SK-N-MC (cell line): ENCODE measurements around the gene SOST.

ENCODE experiments used
- DNase-seq: peaks from one replicate; pipeline ENCODE4 v3.0.0-alpha.2; 2011; ENCODE audit warnings: low read depth, low spot score
- H3K27ac ChIP-seq: fragments of 200-600 bp; sonication (generic); 2 replicates; pipeline ENCODE4 v1.5.1; 2016; ENCODE audit warnings: mixed run types
- H3K36me3 ChIP-seq: fragments of 200-600 bp; sonication (generic); 2 replicates; pipeline ENCODE4 v1.6.1; 2017; ENCODE audit warnings: antibody characterized with exemption, low read length, mixed read lengths; ENCODE audit not compliant: insufficient read depth
- H3K4me3 ChIP-seq: fragments of 200-600 bp; sonication (generic); 2 replicates; pipeline ENCODE4 v1.5.1; 2016
- H3K9ac ChIP-seq: fragments of 200-600 bp; sonication (generic); 2 replicates; pipeline ENCODE4 v1.8.0; 2017; ENCODE audit warnings: mixed run types, mixed read lengths; ENCODE audit not compliant: insufficient read length
- H3K9me3 ChIP-seq: fragments of 200-600 bp; sonication (generic); 2 replicates; pipeline ENCODE4 v1.6.1; 2017; ENCODE audit warnings: low read depth, mild to moderate bottlenecking, antibody characterized with exemption, low read length, moderate library complexity, mixed read lengths
- EZH2 ChIP-seq: fragments of 200-600 bp; sonication (generic); IDR thresholded peaks from one replicate; pipeline ENCODE4 v1.6.1; 2017; ENCODE audit warnings: antibody characterized with exemption
- FOXP2 ChIP-seq: optimal IDR thresholded peaks from 2 replicates; pipeline ENCODE3; 2011; ENCODE audit warnings: mild to moderate bottlenecking, moderate library complexity; ENCODE audit not compliant: insufficient read depth; ENCODE audit errors: extremely low read length, control extremely low read depth
- POLR2AphosphoS5 ChIP-seq: IDR thresholded peaks from 2 replicates; pipeline ENCODE4 v1.6.1; 2012; ENCODE audit warnings: mild to moderate bottlenecking, low read depth, low read length, borderline replicate concordance

Gene SOST

GRCh38 chr17:43769426-43769825, 10.8 kb upstream of the SOST start:
- Histone ChIP-seq H3K9me3 (no peaks in the 10 kb centered on the region), H3K36me3 (peaks cover 19% of the 10 kb centered on the region; the same call in 1 of the 2 replicates), H3K9ac (no peak overlapping the region), H3K27ac (no peak overlapping the region), H3K4me3 (no peak overlapping the region)
- TF ChIP-seq FOXP2: no peak
- TF ChIP-seq EZH2: no peak
- TF ChIP-seq POLR2AphosphoS5: no peak
- no peak for DNase-seq

- H3K9ac ChIP-seq: no peak overlapping the region
- no peak for DNase-seq
- no peak overlapping the region for H3K4me3 ChIP-seq
- peaks cover 15% of the 10 kb centered on the region; the same call in 1 of the 2 replicates for H3K36me3 ChIP-seq
- no peak overlapping the region for H3K27ac ChIP-seq
- TF ChIP-seq FOXP2: no peak
- no peak for TF ChIP-seq POLR2AphosphoS5
- TF ChIP-seq EZH2: no peak
- H3K9me3 ChIP-seq: no peaks in the 10 kb centered on the region
Observed at GRCh38 chr17:43768943-43769342, 10.4 kb upstream of the SOST start.

GRCh38 chr17:43768382-43768781, 9.8 kb upstream of the SOST start:
- H3K9ac ChIP-seq: no peak overlapping the region
- no peak for DNase-seq
- no peak overlapping the region for H3K4me3 ChIP-seq
- TF ChIP-seq POLR2AphosphoS5: no peak
- no peak for TF ChIP-seq EZH2
- TF ChIP-seq FOXP2: no peak
- no peaks in the 10 kb centered on the region for H3K9me3 ChIP-seq
- no peak overlapping the region for H3K27ac ChIP-seq
- peaks cover 15% of the 10 kb centered on the region; the same call in 1 of the 2 replicates for H3K36me3 ChIP-seq

- DNase-seq: no peak
- Histone ChIP-seq H3K36me3 (peaks cover 9% of the 10 kb centered on the region; the same call in 1 of the 2 replicates), H3K9me3 (no peaks in the 10 kb centered on the region), H3K4me3 (no peak overlapping the region), H3K9ac (no peak overlapping the region), H3K27ac (no peak overlapping the region)
- TF ChIP-seq FOXP2: no peak
- no peak for TF ChIP-seq POLR2AphosphoS5
- no peak for TF ChIP-seq EZH2
Observed at GRCh38 chr17:43767713-43768059, 9.1 kb upstream of the SOST start.

- no peak overlapping the region for H3K9ac ChIP-seq
- peaks cover 5% of the 10 kb centered on the region; the same call in 1 of the 2 replicates for H3K36me3 ChIP-seq
- TF ChIP-seq FOXP2 (no peak), POLR2AphosphoS5 (no peak), EZH2 (no peak)
- no peak for DNase-seq
- no peak overlapping the region for H3K27ac ChIP-seq
- H3K4me3 ChIP-seq: no peak overlapping the region
- H3K9me3 ChIP-seq: no peaks in the 10 kb centered on the region
Observed at GRCh38 chr17:43767053-43767712, 8.6 kb upstream of the SOST start.

GRCh38 chr17:43766413-43767052, 7.9 kb upstream of the SOST start:
- H3K36me3 ChIP-seq: peaks cover 3% of the 10 kb centered on the region; the same call in 1 of the 2 replicates
- no peak for TF ChIP-seq FOXP2
- TF ChIP-seq POLR2AphosphoS5: no peak
- TF ChIP-seq EZH2: no peak
- DNase-seq: no peak

GRCh38 chr17:43760254-43760852, 1.8 kb upstream of the SOST start:
- Histone ChIP-seq H3K9me3 (no peaks in the 10 kb centered on the region), H3K9ac (no peak overlapping the region), H3K36me3 (no peaks in the 10 kb centered on the region), H3K27ac (no peak overlapping the region), H3K4me3 (no peak overlapping the region)
- no peak for TF ChIP-seq POLR2AphosphoS5
- no peak for TF ChIP-seq EZH2
- no peak for TF ChIP-seq FOXP2
- peak; percentile 56 for DNase-seq

More at GRCh38 chr17:43766413-43767052, 7.9 kb upstream of the SOST start:
- H3K27ac ChIP-seq: no peak overlapping the region
- no peaks in the 10 kb centered on the region for H3K9me3 ChIP-seq
- no peak overlapping the region for H3K4me3 ChIP-seq
- no peak overlapping the region for H3K9ac ChIP-seq

- no peaks in the 10 kb centered on the region for H3K9me3 ChIP-seq
- H3K27ac ChIP-seq: no peak overlapping the region
- TF ChIP-seq EZH2: no peak
- no peak for TF ChIP-seq POLR2AphosphoS5
- no peak for TF ChIP-seq FOXP2
- no peak overlapping the region for H3K4me3 ChIP-seq
- no peak overlapping the region for H3K9ac ChIP-seq
- no peak for DNase-seq
- H3K36me3 ChIP-seq: no peaks in the 10 kb centered on the region
Observed at GRCh38 chr17:43759836-43760235, 1.2 kb upstream of the SOST start.
